HG03135 (cell line): ENCODE results near the gene APBA2.

ENCODE experiments used
- ATAC-seq: cut with Tn5 transposase; IDR thresholded peaks from one replicate; pipeline ENCODE4 v1.9.1; 2021; ENCODE audit warnings: mild to moderate bottlenecking, moderate library complexity; ENCODE audit not compliant: unreplicated experiment

The APBA2 gene

GRCh38 chr15:28980709-28981350 is 95.1 kb downstream of the APBA2 start:
- no peak for ATAC-seq

DNA sequence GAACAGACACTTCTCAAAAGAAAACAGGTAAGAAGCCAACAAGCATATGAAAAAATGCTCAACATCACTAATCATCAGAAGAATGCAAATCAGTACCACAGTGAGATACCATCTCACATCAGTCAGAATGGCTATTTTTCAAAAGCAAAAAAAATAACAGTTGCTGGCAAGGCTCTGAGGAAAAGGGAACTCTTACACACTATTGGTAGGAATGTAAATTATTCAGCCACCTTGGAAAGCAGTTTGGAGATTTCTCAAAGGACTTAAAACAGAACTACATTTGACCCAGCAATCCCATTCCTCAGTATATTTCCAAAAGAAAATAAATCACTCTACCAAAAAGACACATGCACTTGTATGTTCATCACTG is 95.6 kb downstream of the APBA2 start:
- no peak for ATAC-seq

DNA sequence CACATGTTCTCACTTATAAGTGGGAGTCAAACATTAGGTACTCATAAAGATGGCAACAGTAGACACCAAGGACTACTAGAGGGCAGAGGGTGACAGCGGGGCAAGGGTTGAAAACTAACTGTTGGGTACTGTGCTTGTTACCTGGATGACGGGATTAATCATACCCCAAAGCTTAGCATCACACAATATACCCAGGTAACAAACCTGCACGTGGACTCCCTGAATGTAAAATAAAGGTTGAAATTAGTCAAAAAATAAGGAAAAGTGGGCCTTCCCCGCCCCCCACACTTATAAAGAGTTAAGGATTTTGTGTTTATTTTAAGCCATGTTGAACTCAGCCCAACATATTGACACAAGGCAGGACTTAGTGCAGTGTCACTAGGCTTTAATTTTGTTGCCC is 96.1 kb downstream of the APBA2 start:
- ATAC-seq: no peak

DNA sequence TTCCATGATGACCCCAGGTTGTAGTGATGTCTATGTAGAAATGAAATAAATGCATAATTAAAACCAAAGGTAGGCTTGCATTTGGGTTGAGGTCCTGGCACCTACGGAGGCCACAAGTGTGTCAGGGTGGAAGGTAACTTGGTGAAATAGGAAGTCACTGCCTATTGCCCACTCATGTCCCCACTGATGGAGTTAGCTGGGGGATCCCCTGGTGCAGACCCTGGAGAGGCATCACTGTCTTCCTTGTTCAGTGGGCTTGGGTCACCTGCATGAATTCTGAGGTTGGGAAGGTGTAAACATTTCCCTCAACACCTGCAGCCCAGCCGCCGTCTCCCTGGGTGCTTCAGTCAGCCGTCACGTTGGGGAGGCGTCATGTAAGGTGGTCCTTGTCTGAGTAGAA is 97.1 kb downstream of the APBA2 start:
- no peak for ATAC-seq

DNA sequence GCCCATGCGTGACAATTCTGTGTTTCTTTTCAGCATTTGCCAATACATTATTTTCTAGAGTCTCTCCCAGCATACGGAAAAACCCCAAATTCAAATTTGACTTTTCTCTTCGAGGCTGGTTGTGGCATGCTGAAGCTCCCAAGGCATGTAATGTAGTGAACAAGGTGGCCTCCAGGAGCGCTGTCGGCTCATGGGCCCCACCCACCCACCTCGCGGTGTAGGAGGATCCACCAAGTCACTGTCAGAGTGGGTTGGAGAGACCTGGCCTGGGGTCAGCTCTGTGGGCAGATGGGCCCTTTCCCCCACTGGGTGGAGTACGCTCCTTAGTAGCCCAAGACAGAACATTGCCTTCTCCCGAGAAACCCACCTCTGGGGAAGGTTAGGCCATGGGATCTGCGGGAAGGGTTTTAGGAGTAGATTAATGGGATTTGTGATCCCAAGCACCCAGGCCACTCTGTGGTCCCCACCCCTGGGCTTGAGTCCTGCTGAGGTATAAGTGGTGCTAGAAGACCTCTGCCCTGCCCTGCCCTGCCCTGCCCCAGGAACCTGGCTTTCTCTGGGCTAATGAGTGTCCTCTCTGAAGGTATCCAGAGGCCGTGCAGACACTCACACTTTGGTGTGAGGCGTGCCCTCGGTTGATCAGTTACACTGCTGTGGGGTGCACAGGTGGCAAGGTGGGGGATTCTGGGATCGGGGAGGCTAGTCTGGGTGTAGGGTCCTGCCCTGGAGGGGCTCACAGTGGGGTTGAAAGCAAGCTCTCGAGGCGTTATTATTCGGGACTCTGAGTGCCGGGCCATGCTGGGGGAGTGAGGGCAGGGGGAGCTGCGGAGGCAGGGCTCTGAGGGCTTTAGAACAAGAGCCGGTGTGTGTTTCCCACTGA is 97.9 kb downstream of the APBA2 start:
- ATAC-seq: no peak

GRCh38 chr15:28984421-28985315 is 98.9 kb downstream of the APBA2 start:
- ATAC-seq: no peak

- no peak for ATAC-seq
These were observed 99.5 kb downstream of the APBA2 start for GRCh38 chr15:28985316-28985645.

DNA sequence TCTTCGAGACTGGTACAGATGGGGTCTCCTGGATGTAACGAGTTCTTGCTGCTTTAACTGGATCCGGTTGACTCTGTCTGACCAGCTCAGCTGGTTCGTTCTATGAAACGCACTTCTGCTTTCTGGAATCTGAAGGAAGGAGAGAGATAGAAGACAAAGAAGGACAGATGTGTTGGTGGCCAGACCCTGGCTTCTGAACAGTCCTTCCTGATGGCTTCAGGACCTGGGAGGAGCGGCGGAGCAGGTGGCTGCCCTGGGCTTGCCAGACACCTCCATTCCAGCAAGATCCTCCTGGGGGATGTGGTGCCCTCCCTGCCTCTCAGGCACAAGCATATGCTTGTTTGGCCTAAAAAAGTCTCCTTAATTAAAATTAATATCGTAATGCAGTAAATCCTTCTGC is 99.9 kb downstream of the APBA2 start:
- no peak for ATAC-seq

DNA sequence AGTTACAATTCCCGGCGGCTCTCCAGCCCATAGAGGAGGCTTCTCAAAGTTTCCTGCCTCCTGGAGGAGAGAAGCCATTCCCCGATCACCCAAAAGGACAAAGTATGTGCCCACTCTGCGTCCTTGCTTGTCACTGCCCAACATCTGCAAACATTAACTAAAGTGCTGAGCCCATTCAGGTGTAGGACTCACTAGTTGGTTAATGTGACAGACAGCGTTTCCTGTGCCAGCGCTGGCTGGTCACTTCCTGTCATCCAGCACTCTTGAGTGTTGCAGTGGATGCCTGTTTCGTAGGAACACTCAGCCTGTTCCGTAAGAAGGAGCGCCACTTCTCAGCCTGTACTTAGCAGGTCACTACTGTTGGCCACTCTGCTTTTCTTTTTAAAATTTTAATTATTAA is 100.3 kb downstream of the APBA2 start:
- no peak for ATAC-seq

DNA sequence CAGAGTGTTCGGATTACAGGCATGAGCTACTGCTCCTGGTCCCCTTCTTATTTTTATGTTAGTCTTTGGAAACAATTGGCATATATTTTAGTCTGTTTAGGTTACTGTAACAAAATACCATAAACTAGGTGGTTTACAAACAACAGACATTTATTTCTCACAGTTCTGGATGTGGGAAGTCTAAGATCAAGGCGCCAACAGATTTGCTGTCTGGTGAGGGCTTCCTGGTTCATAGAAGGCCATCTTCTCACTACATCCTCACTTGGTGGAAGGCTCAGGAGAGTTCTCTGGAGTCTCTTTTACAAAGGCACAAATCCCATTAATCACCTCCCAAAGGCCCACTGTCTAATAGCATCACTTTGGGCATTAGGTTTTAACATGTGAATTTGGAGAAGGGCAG is 101.0 kb downstream of the APBA2 start:
- ATAC-seq: no peak

DNA sequence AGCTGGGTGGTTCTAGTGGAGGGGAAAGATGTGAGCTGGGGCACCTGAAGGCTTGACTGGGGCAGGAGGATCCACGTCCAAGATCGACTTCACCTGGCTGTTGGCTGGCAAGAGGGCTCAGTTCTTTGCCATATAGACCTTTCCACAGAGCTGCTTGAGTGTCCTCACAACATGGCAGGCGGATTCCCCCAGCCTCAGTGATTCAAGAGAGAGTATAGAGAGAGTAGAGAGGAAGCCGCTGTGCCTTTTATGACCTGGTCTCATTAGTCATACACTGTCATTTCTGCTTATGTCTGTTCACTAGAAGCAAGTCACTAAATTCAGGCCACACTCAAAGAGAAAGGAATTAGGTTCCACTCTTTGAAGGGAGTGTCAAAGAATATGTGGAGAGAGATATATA is 101.6 kb downstream of the APBA2 start:
- ATAC-seq: no peak

- no peak for ATAC-seq
These were observed 103.6 kb downstream of the APBA2 start for GRCh38 chr15:28989239-28989830.

- no peak for ATAC-seq
These were observed 104.1 kb downstream of the APBA2 start for GRCh38 chr15:28989896-28990295.

GRCh38 chr15:28990390-28990789 is 104.6 kb downstream of the APBA2 start:
- ATAC-seq: no peak

DNA sequence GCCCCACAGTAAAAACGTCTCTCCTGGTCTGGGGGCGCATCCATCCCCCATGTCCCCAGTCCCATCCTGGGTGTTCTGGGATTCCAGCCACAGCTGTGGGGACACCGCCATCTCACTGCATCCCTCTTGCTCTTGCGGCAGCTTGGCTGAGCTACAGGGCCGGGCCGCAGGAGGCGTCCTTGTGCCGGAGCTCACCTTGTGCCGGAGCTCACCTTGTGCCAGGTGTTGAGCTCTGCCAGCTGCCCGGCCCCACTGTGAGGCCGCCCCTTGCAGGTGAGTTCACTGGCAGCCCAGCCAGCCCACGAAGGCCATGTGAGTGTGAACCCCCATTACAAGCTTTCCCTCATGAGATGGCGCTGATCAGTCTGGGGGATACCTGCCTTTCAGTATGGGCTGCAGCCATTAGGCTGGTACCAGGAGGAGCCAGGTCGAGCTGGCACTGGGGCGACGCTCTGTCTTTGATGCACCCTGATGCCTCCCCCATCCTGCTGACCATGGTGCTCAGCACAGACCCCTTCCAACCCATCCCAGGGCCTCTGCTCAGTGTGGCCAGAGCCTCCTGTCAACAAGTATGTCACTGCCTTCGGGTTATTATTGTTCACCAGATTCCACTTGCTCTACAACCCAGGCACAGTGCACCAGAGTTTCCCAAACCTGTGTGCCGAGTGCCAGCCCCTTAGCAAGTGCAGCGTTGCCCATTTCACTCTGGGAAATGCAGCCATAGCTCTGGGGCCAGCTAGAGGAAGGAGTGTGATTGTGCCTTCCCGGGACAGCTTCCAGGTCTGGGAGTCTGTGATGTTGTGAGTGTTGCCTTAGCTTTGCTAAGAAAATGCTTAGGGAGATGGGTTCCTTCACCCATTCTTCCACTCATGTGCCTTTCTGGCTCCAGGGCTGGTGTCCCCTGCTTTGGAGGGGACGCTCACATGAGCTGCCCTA is 105.7 kb downstream of the APBA2 start:
- ATAC-seq: no peak

- no peak for ATAC-seq
These were observed 106.6 kb downstream of the APBA2 start for GRCh38 chr15:28992336-28992864.

DNA sequence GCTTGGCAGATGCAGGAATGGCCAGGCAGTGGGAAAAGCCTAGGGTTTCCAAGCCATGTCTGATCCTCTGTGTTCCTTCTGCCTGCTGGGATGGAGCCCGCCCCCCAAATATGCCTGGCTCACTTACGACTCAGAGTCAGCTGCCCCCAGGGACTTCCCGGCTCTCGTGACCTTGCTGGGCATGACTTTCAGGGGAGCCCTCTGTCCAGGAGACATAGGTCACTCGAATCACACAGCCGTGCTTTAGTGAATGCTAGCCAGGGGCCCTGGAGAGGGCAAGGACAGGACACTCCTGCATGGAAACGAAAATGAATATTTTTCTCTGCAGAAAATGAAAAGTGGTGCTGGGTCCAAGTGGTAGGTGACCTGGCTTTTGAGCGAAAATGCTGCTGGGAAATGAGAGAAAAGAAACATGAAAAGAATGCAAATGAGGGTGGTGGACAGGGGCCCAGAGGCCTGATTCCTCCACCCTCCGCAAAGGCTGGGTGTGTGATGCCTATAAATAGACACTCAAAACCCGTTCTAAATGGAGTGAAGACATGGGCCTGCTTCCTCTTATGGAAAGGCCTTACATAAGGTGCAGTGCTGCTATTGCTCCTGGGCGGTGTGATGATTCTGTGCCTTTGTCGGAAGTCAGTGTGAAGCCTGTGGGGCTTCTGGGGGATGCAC is 107.4 kb downstream of the APBA2 start:
- no peak for ATAC-seq

DNA sequence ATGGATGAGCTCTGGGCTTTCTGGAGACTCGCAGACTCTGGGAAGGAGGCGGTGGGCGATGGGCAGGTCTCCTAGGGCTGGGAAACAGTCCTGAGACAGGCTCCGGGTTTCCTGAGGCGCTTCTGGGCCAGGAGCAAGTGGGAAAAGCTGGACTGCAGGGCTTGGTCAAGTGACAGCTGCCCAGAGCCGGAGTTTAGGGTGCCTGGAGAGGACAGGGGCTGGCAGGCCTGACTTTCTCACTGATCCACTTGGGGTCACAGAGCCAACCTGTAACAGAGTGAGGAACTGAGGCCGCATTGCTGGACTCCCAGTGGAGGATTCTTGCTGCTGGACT is 107.9 kb downstream of the APBA2 start:
- ATAC-seq: no peak

DNA sequence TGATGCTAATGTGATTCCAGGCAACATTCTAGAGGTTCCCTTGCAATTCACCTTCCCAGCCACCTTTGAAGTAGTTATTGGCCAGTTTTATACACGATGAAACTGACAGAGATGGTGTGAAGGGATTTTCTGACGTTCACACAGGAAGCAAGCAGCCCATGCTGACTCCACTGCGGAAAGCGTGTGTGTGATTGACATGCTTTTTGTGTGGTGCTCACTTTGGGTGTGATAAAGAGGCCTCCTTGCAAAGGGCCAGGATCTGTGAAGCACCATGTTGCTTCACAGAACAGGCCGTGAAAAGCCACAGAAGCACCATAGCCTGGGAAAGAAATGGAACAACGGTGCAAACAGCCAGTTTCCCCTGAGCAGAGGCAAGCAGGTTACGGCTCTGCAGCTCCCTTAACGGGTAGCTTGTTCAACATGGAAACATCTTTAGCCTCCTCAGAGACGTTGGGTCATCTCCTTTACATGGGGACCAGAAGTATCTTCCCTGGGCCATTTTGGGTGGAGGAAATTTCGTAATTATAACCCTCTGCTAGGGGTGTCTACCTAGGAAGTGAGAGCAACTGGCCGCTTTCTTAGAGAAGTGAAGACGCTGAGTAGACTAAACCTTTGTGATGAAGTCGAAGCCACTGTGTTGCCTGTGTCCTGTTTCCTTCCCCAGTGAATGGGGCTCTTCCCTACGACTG is 108.5 kb downstream of the APBA2 start:
- ATAC-seq: no peak
